HG03378 (cell line): ENCODE results near the gene EMC1.
A peak's percentile ranks its signal among the peaks of the same experiment; 100 is the strongest.
"Not testable (repeated sequence)": the region's sequence is repeated elsewhere in the genome, so short reads cannot be mapped to it uniquely, and the experiment has no call there.

Experiments
- ATAC-seq: cut with Tn5 transposase; IDR thresholded peaks from one replicate; pipeline ENCODE4 v1.9.1; 2021; ENCODE audit warnings: mild to moderate bottlenecking, moderate library complexity; ENCODE audit not compliant: unreplicated experiment

Gene EMC1

GRCh38 chr1:19220080-19220846 lies 31.1 kb downstream of the EMC1 start:
- no peak for ATAC-seq

DNA sequence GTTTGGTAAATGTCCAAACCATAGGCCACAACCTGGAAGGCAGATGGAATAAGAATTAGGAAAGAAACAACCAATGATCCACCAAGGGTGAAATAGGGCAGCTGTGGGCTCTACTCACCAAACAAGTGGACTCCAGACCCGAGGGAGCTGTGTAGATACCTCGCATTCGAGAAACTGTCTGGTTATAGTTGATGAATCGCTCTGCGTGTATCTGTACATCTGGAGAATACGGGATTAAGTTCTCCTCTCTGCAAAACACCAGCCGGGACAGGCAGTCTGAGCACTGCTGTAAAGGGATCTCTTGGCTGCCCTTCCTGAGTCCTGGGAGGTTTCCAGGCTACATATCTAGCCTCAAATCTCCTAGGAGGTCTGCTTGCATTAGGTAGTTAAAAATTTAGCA lies 31.9 kb downstream of the EMC1 start:
- no peak for ATAC-seq

DNA sequence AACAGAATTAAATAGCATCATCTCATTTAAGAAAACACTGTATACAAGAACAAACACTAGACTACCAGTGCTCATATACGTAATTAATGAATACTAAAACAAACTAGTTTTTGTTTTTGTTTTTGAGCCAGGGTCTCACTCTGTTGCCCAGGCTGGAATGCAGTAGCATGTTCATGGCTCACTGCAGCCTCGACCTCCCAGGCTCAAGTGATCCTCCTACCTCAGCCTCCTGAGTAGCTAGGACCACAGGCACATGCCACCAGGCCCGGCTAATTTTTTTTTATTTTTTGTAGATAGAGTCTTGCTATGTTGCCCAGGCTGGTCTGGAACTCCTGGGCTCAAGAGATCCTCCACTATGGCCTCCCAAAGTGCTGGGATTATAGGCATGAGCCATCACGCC lies 34.7 kb downstream of the EMC1 start:
- ATAC-seq = not testable (repeated sequence)

- no peak for ATAC-seq
Measured at GRCh38 chr1:19213580-19213979, 37.7 kb downstream of the EMC1 start.

GRCh38 chr1:19212167-19212566 lies 39.2 kb downstream of the EMC1 start:
- ATAC-seq = no peak

- no peak for ATAC-seq
Measured at GRCh38 chr1:19210772-19211549, 40.4 kb downstream of the EMC1 start.

DNA sequence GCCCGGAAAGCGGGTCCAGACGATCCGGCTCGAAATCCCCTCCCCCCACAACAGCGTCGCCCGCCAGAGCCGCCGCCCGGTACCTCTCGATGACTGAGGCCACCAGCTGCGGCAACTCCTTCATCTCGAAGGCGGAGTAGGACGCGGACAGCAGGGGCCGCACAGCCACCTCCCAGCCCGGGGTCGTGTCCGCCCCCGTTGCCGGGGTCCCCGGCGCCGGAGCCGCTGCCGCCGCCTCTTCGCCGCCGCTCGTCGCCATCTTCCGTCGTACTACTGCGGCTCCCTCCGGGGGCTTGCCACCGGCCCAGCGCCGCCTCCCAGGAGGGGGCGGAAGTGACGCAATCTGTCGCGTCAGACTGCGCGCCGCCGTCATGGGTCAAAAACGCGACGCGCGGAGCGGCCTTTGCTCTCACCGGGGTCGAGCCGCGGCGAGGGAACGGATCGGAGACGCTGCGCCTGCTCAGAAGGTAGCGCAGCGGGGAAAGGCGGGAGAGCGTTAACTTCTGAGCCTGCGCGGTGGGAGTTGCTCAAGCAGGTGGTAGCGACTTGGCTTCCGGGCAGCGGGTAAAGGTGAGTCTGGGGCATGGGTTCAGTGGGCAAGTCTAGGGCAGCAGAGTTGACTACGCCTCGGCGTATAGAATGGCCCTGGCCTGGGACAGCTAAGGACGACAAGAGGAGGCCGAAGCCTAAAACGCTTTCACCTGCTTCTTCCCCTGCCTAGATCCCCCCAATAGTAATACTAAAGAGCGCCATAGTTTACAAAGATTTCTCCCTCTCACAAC lies 41.1 kb downstream of the EMC1 start, which contains the start of gene UBR4:
Gene UBR4 (minus strand): TSS at position 277 of the 782 bp plus-strand sequence. CDS start 18 bp downstream, at position 259.
- ATAC-seq = peak; percentile 62

DNA sequence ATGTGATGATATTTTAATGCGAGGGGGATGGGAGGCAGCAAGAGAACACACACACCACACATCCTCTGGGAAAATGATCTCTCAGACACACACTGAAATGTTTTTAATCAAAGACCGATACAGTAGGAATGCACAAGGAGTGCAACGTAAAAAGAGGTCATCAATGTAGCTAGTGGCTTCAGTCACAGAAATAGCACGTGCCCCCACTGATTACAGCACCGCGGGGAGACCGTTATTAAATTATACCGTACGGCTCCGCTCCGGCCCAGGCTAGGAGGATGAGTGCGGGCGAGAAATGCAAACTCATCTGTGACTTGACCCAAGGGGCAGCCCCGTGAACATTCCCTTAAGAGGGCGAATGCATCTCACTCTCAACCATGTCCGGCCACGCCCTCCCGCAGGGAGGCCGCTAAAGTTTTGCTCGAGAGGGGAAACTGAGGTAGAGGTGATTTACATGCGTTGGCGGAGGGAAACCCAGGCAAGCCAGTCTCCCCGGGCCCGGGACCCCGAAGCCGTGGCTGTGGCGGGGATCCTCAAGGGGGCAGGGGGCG lies 41.8 kb downstream of the EMC1 start:
- peak; percentile 48 for ATAC-seq

DNA sequence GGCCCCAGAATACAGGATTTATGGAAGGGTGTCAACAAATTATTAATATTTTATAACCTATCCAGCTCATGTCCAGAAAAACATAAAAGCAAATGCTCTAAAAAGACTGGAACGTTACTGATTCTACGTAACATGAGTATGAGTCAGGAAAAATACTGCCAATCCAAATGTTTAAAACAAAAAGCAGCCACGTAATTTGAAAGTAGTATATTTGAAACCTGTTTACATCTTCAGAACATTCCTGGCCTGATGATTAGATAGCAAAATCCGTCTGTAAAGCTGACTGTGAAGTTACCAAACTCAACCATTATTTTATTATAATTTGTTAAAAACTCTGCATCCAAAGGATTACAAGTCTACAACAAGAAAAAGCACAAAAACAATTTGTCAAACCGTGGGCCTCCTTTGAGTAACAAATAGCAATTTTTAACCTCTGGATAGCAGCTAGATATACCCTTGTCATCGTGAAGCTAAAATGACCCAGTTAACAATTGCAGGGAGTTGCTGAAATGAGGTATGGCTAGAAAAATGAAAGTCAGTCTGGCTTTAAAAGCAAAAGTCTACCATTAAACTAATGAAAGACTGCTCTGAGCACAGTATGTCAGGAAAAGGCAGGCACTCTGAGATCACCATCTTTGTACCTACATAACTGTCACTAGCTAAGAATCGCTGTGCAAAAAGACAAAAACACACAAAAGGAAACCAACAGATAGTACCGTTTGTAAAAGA lies 42.5 kb downstream of the EMC1 start:
- no peak for ATAC-seq

- ATAC-seq = no peak
Measured at GRCh38 chr1:19206947-19207346, 44.4 kb downstream of the EMC1 start.

DNA sequence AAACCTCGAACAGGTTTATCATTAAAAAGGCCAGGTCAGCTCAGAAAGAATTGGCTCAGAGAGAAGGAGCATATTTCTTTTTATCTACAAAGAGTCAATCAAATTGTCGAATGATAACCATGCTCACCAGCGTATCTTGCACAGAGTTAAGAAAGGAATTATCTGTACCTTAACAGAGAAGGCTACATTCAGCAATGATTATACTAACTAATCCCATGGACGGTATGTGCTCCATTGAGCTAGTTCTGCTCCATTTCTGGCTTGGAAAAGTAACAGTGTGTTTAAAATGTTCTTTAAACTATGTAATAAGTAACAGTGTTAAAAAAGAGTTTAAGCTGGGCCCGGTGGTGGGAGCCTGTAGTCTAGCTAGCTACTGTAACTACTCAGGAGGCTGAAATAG lies 45.5 kb downstream of the EMC1 start:
- no peak for ATAC-seq

- ATAC-seq = no peak
Measured at GRCh38 chr1:19205403-19205802, 45.9 kb downstream of the EMC1 start.

DNA sequence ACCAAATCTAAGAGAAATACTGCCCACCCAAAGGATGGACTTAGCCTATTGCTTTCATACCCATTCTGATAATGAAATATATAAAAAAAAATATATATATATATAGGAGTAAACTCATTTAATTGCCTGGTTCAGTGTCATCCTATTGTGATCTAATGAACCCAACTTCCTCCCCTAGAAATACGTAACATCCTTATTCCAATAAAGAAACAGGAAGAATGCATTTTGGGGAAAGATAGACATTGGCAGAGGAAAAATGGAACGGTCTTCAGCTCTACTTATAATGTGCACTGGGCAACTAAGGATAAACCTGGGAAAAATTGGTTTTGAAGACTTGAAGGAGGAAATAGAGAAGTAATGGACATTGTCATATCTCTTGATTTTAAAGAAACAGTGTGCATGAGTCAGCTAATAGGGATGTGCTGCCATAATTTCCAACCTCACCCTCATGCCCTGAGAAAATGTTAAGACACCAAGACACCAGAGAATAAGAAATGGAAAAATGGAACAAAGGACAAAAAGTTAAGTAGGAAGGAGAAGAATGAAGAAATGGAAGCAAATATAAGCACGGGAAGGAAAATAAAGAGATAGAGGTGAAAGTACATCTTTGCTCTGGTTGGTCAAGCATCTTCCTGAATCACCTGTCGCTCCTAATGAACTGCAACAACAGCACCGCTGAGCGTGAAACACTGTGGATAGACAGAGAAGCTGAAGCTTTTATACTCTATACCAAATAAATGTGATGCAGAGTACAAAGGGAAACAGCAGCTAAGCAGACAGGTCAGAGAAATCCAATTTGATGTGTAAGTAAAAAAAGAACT lies 46.7 kb downstream of the EMC1 start:
- ATAC-seq = no peak

GRCh38 chr1:19203440-19203839 lies 47.9 kb downstream of the EMC1 start:
- ATAC-seq = no peak

- ATAC-seq = no peak
Measured at GRCh38 chr1:19202396-19202795, 48.9 kb downstream of the EMC1 start.

GRCh38 chr1:19199969-19200604 lies 51.2 kb downstream of the EMC1 start:
- ATAC-seq = no peak

DNA sequence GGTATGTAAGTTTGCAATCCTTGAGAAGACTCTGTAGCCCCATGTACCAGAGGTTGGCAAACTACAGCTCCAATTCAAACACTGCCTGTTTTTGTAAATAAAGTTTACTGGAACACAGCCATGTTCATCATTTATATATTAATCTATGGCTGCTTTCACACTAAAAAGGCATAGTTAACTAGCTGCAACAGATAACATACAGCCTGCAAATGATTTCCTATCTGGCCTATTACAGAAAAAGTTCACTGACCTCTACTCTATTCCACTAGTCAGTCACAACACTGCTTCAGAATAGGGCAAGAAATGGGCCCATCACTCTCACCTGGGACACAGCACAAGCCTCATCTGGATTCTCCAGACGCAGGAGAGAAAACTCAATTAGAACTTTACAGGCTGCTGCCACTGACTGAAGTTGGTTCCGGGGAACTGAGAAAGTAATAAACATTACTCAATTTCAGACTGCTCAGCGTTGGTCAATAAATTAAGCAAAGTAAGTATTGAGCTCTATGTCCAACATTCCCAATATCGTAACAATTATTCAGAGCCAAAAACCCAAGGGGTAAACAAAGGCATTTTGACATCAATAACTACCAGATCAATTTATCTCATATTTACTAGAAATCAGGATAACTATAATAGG lies 51.9 kb downstream of the EMC1 start:
- no peak for ATAC-seq

GRCh38 chr1:19198820-19199219 lies 52.5 kb downstream of the EMC1 start:
- ATAC-seq = no peak

GRCh38 chr1:19197845-19198244 lies 53.5 kb downstream of the EMC1 start:
- no peak for ATAC-seq
